ENCODE results near the gene PARD3.
"Not testable (repeated sequence)": the region's sequence is repeated elsewhere in the genome, so short reads cannot be mapped to it uniquely, and the experiment has no call there.

The PARD3 gene

DNA sequence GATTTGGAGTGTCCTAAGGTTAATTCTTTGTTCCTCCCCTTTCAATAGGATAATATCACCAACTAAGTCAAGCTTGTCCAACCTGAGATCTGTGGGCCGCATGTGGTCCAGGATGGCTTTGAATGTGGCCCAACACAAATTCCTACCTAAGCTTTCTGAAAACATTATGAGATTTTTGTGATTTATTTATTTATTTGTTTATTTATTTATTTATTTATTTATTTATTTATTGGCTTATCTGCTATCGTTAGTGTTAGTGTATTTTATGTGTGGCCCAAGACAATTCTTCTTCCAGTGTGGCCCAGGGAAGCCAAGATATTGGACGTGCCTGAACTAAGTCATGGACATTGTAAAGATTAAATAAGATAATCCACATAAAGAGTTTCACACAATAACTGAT lies 446.0 kb downstream of the PARD3 start:
- DNase-seq: no peak

DNA sequence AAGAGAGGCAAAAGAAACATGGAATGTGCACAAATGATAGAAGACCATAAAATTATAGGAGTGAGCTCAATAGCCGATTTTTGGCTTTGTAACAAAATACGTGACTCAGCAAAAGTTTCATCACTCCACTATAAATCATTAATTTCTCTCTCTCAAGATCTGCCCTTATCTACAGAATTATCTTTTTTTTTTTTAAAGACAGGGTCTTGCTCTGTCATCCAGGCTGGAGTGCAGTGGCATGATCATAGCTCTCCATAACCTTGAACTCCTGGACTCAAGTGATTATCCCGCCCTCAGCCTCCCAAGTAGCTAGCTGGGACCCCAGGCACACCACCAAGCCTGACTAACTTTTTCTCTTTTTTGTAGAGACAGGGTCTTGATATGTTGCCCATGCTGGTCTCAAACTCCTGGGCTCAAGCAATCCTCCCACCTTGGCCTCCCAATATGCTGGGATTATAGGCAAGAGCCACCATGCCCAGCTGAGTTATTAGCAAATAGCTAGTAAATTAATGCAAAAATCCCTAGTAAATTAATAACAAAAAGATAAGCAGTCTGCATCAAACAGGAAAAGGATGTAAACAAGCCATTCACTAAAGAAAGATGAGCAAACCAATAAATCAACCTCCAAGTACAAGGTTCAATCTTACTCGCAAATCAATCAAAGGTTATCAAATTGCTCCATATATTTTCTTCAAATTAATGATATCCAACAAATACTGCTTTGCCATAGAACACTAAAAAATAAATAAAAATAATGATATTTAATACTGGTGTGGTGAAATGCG lies 450.7 kb downstream of the PARD3 start:
- peak; percentile 33 for DNase-seq

DNA sequence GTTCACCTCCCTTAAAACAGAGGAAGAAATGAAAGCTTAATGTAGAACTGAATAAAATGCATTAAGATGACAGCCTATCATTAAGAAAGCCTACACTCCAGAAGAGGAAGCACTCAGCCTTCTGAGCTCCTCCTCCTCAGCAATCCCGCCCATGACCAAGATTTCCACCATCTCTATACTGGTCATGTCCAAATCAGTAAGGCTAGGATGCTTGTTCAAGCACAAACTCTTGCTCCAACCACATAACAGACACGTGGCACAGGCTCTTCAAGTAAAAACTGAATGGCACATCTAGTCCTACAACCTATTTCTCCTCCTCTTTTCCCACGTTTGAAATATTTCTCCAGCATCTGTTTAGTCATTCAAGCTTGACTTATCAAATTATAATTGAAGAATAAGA lies 454.1 kb downstream of the PARD3 start:
- no peak for DNase-seq

DNA sequence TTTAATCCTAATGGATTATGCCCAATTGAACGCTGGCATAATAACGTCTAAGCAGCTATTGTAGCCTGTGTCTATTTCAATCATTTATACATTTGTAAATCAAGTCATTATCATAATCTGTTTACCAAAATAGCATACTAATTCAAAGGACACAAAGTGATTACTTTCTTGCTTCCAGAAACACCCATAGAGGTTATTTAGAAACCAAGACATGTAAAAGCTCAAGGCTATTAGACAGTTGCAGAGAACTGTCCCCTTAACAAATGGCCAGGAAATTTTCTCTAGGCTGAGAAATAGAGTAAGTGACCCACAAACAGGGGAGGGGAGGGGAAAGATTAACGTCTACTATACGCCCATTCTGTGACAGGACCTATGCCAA lies 455.7 kb downstream of the PARD3 start:
- DNase-seq: no peak

DNA sequence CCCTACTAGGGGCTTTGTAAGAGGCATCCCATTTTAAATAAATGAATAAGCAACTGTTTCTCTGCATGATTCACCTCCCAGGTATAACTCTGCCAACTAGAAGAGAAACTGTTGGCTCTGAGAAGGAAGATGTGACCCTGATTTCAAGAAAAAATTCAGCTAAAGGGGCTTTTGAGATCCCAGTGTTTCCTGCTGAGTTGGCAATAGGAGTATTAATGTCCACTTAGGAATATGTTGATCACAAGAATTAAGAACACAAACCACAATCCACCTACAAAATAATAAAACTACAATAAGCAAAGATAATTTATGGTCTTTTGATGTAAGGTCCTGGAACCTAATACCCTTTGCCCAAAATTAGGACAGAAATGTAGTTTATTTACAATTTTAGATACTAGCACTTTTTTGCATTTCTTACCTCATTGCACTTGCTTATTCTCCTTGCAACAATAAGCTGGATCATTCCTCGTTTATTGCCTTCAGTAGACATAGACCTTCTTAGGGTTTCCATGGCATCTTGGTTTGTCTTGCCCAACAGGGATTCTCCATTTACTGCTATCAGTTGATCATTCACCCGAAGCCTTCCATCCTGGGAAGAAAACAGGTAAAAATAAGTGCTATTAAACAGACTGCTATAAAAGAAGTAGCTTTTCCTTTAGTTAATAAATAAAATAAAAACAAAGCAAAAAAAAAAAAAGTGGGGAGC lies 456.2 kb downstream of the PARD3 start:
- no peak for DNase-seq

DNA sequence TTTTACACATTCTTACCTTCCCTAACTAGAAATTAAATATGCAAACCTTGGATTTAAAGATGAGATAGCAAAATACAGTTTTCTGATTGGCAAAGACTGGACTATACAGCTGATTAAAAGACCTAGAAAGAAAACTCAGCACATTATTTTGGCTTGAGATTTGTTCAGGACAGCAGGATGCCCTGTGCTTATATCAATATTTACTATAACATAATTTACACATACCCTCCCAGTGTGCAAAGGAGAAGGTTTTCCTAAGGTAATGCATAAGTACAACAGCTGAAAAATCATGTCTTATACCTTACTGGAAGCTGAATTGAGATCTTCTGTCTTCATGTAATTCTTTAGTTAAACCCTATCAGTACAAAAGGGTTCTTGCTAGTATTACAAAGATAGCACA lies 458.6 kb downstream of the PARD3 start:
- DNase-seq: no peak

DNA sequence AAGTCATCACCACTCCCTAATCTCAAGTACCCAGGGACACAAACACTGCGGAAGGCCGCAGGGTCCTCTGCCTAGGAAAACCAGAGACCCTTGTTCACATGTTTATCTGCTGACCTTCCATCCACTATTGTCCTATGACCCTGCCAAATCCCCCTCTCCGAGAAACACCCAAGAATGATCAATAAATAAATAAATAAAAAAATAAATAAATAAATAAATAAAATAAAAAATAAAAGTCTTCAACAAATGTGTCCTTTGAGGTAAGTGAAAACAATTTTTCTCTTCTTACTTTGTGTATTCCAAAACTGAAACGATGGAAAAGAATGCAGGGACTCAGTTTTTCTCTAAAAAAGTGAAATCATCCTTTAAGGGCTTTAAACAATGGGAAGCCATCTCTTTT lies 461.6 kb downstream of the PARD3 start:
- not testable (repeated sequence) for DNase-seq

DNA sequence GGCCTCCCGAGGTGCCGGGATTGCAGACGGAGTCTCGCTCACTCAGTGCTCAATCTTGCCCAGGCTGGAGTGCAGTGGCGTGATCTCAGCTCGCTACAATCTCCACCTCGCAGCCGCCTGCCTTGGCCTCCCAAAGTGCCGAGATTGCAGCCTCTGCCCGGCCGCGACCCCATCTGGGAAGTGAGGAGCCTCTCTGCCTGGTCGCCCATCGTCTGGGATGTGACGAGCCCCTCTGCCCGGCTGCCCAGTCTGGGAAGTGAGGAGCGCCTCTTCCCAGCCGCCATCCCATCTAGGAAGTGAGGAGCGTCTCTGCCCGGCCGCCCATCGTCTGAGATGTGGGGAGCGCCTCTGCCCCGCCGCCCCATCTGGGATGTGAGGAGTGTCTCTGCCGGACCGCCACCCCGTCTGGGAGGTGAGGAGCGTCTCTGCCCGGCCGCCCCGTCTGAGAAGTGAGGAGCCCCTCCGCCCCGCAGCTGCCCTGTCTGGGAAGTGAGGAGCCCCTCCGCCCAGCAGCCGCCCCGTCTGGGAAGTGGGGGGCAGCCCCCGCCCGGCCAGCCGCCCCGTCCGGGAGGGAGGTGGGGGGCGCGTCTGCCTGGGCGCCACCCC lies 462.4 kb downstream of the PARD3 start:
- DNase-seq: not testable (repeated sequence)

DNA sequence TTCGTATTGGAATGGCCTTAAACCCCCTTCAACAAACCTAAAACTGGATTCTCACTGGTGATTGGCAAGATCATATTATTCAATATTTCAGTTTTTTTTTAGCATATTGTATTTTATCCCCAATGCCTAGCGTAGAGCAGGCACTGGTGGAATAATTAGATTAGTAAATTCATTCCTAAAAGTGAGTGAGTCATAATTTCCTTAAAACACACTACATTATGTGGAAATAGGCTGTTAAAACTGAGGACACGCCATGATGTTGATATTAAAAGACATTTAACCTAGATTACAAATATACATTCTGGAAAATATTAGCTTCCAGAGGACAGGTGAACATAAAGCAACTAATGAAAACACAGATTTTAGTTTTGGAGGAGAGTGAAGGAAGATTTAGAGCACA lies 463.9 kb downstream of the PARD3 start:
- DNase-seq: no peak

DNA sequence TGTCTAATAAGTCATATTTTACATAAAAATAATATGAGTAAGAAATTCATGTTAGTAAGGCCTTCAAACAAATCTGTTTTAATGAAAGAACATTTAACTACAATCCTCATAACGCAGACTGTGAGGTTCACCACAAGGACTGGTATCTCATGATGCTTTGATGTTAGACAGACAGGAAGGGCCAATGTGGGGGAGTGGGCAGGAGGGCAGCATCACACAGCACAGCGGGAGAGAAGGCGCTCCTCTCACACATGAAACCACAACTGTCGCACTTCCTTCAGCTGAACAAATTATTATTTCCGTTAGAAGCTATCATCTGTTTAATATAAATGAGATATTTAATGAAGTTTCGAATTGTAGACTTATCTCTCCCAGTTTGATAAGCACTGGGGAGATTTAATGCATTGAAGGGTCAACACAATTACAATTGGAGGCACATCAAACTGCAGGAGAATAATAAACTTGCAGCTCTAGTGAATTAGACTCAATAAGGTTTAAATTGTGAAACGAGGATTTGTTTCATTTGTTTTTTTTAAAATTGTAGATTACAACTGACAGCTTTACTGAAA lies 466.1 kb downstream of the PARD3 start:
- no peak for DNase-seq

DNA sequence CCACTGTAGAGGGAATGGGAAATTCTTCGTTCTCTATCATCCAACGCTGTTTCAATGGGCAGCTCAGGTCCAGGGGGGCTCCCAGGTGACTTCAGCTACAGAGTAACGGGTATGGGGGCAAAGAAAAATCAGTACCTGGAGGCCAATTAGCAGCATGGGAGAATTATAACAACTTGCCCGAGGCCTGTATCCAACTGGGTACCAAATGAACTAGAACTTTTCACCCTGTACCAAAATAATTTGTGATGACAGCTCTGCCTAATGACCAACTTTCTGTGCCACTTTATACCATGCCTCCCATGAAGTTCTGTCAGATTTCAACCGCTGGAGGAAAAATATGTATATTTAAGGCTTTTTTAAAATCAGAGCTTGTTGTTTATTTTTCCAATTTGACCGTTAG lies 467.1 kb downstream of the PARD3 start:
- DNase-seq: no peak

DNA sequence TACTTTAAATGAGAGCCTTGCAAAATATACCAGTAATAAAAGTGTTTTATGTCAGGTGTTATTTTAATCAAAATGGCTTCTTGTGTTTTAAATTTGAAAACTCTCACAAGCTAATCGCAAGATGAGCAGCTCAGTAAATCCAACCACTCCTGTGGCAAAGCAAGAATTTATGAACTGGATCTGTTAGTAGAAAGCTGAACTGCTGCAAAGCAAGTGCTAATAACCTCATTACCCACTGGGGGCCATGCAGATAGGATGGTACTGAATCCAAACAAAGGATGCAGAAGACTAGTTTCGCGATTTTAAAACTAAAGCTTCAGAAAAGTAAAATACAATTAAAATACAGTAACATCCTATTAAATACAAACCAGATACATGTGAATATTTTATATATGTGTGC lies 468.0 kb downstream of the PARD3 start:
- DNase-seq: no peak

DNA sequence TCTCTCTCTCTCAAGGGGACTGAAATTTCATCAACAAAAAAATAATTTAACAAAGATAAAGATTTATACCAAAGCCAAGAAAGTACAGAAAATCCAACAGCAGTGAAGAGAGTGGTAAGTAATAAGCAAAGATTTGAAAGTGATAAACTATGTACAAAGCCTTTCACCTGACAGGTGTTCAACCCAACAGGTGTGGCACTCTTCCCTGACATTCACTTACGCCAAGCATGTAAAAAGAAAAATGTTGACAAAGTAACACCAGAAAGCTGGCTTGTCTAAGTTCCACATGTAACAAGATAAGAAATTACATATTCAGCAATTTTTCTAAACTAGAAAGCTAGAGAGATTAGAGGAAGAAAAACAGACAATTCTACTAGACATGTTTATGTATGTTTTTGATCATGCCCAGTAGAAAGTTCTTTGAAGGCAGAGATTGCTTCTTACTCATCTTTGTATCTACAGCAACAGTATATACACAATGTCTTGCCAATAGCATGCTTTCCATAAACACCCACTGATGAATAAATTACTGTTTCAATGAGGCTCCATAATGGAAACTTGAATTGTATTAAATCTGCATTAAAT lies 468.5 kb downstream of the PARD3 start:
- peak; percentile 4 for DNase-seq

DNA sequence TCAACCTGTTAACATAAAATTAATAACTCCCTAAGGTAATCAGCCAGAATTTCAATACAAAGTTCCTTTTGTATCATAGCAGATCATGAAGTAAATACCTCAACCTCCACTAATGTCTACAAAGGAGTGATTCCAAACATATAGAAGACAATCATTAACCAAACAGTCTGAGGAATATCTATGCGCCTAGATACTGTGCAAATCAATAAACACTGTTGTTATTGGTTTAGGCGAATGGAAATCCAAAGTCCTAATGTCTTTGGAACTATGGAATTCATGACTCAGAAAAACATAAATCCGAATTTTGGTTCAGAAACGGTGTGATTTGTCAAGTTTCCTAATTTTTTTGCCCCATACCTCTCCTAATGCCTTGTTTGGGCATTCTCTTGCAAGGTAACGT lies 469.7 kb downstream of the PARD3 start:
- no peak for DNase-seq

DNA sequence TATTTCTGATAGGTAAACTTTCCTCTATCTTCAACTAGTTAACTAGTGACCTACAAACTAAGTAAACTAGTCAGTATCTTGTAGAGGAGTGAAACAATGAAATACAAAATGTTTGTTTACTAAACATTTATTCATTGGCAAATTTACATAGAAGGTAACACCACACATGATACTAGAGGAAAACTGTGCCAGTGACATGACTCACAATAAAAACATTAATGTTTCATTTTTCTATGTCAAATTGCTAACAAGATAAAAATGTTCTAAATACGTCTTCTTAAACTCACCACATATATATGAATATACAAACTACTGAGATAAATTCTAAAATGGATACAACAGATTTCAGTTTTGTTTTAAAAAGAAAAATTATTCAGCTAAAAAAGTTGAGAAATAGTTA lies 471.3 kb downstream of the PARD3 start:
- peak; percentile 9 for DNase-seq

DNA sequence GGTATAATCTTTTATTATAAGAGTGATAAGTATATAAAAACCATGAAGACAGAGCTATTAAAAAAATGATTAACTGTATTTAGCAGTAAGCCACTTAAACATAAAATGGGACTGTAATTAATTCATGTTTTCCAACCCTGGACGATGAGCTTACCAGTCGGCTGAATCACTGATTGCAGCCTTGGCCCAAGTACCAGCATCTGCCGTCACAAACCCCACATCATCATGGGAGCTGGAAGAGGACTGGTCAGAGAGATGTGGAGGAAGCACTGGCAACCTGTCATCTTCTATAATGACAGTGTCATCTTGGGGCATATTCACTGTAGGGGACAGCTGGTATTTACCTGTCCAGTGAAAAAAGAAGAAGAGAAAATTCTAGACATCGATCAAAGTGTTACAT lies 473.6 kb downstream of the PARD3 start:
- no peak for DNase-seq

DNA sequence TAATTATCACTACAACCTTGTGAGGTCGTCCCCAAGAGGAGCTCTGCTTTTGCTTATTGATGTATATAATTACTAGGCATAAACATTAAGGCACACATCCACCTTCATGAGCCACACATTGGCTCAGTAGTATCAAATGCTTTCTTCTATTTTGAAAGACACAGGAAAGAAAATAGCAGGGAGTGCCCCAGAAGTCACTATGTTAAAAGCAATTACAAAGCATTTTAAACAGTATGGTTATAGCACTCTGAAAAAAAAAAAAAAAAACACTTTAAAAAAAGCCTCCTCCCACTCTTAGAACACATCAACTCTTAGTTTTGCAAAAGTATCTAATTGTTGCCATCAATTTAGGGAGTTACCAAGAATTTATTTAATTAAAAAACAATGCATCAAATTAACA lies 474.2 kb downstream of the PARD3 start:
- no peak for DNase-seq

DNA sequence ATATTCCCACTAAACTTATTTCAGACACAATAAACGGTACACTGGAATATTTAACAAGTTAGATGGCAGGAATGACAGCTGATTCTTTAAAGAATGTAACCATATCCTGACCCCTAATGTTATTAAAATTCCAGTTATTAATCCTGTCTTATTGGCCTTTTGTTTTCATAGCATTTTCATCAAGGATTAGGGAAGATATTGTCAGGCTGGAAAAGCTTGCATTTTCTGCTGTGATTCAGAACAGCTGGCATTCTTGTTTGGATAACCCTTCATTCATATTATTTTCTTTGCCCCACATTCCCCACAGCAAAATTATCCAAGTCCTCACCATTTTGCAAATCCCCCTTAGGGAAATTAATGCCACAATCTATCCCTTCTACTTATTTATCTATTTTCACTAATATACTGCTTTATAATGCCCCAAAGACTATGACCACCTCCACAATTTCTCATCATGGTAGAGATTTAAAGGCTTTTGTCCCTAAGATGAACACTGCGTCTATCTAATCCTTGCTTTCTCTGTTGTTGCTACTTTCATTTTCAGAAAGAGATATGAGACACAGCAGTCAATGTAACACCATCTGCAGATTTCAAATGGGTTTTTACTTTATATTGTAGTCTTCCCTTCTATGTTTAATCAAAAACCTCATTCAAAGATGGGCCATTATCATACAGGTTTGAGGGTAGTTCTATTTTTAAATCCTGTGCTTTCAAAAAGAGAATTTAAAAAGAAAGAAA lies 475.1 kb downstream of the PARD3 start:
- DNase-seq: no peak

DNA sequence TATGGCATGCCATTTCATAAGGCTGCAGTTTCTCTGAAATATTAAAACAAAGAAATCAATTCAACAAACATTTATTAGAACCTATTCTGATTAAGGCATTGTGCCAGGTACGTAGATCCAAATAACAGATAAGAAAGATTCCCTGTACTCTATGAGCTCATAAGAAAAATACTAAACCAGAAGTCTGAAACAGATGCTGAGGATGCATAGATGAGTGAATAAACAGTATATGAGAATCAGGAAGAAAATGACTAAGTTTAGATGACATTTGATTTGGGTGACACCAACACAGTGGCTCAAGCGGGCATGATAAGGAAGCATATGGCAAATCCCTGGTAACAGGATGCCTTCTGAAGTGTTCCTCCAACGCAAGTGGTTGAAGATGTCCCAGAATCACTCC lies 477.2 kb downstream of the PARD3 start:
- DNase-seq: no peak

DNA sequence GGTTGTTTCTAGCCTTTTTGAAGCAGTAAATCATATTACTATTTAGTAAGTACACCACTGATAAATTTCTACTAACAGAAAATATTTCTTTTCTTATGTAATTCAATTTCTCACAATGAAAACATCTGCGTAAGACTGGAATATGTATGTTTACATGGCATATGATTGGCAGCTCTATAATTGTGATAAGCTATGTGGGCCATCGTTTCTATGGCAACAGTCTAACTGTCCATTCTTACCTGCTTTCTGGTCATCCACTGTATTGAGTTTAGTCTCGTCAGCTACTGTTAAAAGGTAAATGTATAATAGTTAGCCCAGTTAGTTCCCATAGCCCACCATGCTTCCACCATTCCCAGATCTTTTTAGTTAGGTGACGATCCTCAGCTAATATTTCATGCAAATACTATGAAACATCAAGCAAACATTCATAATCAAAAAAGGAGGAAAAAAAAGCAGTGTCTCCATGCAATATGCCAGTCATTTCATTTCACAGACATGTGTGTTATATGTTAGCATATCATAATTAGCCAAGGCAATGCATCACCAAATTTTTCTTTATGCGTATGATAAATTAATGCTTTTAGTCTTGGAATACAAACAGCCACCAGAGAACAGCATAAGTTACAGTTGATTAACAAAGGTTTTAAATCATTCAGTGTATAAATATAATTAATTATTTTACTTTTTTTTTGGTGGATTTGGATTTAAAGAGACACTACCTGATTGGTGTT lies 479.0 kb downstream of the PARD3 start:
- no peak for DNase-seq

DNA sequence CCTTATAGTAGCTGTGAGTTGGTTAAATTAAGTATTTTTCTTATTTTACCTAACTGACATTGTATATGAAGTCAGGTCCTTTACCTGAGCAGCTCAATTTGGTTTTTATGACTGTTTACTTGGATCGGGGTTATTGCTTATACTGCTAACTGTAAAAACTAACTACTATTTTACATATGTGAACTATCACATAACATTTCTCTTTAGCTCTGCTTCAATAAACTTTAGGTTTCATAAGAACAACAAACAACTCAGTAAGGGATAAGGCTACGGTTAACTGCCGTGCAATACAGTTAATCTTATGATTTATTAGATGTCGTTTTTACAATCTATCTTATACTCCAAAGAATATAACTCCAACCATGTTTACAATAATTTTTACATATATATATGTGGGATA lies 480.2 kb downstream of the PARD3 start:
- DNase-seq: no peak

DNA sequence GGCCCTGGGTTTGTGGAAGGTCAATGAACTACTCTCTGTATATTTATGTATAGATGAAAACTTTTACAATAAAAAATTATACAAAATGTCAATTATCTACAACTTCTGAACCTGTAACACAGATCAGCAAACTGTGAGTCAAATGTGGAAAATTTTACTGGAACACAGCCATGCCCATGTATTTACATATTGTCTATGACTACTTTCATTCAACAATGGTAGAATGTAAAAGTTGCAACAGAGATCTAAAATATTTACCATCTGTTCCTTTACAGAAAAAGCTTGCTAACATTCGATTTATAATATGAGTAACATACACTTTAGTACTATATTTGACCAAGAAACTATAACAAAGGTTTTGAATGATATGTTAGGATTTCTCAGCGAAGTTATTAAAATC lies 481.6 kb downstream of the PARD3 start:
- DNase-seq: peak; percentile 49

Data from fibroblast of skin of abdomen (primary cell).